WERI-Rb-1 (cell line): Measurements from ENCODE around the gene KDM6B.
"Not testable (repeated sequence)": the region's sequence is repeated elsewhere in the genome, so short reads cannot be mapped to it uniquely, and the experiment has no call there.

Experiments used
- DNase-seq: peaks from one replicate; pipeline ENCODE4 v3.0.0-alpha.2; 2020
- H3K27ac ChIP-seq: fragments of 250-450 bp; sonication (Bioruptor Pico); 2 replicates; pipeline ENCODE4 v1.5.1; 2020; ENCODE audit warnings: mild to moderate bottlenecking, moderate library complexity
- H3K27me3 ChIP-seq: fragments of 250-450 bp; sonication (Bioruptor Pico); 2 replicates; pipeline ENCODE4 v1.5.1; 2021; ENCODE audit warnings: mild to moderate bottlenecking, low read depth, moderate library complexity; ENCODE audit not compliant: insufficient read depth, severe bottlenecking
- H3K36me3 ChIP-seq: fragments of 250-450 bp; sonication (Bioruptor Pico); 2 replicates; pipeline ENCODE4 v1.5.1; 2020; ENCODE audit warnings: mild to moderate bottlenecking, moderate library complexity
- H3K4me3 ChIP-seq: 2 replicates; pipeline ENCODE4 v1.5.1; 2011; ENCODE audit warnings: low read depth, mild to moderate bottlenecking, control low read depth, low read length
- H3K9me3 ChIP-seq: fragments of 250-450 bp; sonication (Bioruptor Pico); 2 replicates; pipeline ENCODE4 v1.5.1; 2021; ENCODE audit warnings: mild to moderate bottlenecking, moderate library complexity; ENCODE audit not compliant: severe bottlenecking
- TF ChIP-seq, protein P1 (sequence below): IDR thresholded peaks from 2 replicates; pipeline ENCODE4 v1.5.1; 2011; ENCODE audit warnings: low read depth, mild to moderate bottlenecking, control low read depth, inconsistent platforms, low read length

The KDM6B gene

DNA sequence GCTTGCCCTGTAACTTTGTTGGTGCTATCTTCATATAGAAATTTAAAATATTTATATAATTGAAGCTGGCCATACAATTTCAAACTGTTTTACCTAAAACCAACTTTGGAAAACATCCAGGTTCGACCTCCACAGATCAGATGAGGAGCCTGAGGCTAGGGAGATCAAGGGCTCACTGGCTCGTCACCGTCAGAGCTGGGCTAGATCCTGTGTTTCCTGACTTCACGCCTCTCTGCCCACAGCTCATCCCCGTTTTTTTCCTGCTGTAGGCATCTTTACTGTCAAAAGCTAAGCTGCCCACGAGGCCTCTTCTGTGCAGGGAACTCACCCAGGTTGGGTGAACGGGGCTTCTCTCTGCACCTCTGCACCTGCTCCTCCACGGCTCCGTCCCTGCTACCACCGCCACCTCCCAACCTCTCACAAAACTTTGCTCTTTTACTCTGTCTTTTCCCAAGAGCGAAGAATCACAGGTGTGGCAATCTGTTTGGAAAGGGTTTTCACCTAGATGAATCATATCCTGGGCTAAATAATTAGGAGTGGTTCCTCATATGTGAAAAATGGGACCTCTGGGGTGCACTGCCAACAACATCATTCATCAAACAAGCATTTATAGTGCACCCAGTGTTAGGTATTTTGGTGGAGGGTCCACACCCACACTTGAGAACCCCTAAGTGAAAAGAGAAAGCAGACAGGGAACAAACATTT lies 24.8 kb upstream of the KDM6B start:
- no peak overlapping the region for H3K4me3 ChIP-seq
- no peaks in the 10 kb centered on the region for H3K9me3 ChIP-seq
- H3K27me3 ChIP-seq = no peaks in the 10 kb centered on the region
- no peak for DNase-seq
- no peak overlapping the region for H3K27ac ChIP-seq
- no peaks in the 10 kb centered on the region for H3K36me3 ChIP-seq
- TF ChIP-seq, protein P1, sequence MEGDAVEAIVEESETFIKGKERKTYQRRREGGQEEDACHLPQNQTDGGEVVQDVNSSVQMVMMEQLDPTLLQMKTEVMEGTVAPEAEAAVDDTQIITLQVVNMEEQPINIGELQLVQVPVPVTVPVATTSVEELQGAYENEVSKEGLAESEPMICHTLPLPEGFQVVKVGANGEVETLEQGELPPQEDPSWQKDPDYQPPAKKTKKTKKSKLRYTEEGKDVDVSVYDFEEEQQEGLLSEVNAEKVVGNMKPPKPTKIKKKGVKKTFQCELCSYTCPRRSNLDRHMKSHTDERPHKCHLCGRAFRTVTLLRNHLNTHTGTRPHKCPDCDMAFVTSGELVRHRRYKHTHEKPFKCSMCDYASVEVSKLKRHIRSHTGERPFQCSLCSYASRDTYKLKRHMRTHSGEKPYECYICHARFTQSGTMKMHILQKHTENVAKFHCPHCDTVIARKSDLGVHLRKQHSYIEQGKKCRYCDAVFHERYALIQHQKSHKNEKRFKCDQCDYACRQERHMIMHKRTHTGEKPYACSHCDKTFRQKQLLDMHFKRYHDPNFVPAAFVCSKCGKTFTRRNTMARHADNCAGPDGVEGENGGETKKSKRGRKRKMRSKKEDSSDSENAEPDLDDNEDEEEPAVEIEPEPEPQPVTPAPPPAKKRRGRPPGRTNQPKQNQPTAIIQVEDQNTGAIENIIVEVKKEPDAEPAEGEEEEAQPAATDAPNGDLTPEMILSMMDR = no peak

DNA sequence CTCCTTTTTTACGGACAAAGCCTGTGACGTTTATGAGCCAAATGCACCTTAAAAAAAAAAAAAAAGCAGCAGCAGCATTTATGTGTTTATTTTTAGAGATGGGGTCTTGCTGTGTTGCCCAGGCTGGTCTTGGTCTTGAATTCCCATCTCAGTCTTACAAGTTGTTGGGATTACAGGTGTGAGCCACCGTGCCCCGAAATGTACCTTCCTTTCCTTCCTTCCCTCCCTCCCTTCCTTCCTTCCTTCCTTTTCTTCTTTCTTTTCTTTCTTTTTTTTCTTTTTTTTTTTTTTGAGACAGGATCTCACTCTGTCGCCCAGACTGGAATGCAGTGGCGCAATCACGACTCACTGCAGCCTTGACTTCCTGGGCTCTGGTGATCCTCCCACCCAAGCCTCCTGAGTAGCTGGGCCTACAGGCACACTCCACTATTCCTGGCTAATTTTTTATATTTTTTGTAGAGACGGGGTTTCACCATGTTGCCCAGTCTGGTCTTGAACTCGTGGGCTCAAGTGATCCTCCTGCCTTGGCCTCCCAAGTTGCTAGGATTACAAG lies 24.1 kb upstream of the KDM6B start:
- not testable (repeated sequence) for H3K36me3 ChIP-seq, H3K9me3 ChIP-seq, H3K27ac ChIP-seq, H3K27me3 ChIP-seq, DNase-seq, H3K4me3 ChIP-seq

DNA sequence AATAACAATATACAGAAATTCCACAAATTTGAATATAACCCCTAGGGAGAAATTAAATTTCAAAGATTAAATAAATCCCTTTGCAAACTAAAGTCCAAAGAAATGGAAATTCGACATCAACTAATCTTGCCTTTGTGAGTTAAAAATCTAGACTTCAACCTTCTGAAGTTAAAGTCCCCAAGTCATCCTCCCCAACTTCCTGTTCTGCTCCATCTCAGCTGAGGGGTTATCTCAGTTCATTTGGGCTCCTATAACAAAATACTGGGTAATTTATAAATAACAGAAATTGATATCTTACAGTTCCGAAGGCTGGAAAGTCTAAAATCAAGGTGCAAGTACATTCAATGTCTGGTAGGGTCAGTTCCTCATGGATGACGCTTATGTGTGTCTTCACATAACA lies 22.8 kb upstream of the KDM6B start:
- Histone ChIP-seq H3K9me3 (no peaks in the 10 kb centered on the region), H3K36me3 (no peaks in the 10 kb centered on the region), H3K27me3 (no peaks in the 10 kb centered on the region), H3K4me3 (no peak overlapping the region), H3K27ac (no peak overlapping the region)
- DNase-seq = no peak
- TF ChIP-seq, protein P1 = no peak

DNA sequence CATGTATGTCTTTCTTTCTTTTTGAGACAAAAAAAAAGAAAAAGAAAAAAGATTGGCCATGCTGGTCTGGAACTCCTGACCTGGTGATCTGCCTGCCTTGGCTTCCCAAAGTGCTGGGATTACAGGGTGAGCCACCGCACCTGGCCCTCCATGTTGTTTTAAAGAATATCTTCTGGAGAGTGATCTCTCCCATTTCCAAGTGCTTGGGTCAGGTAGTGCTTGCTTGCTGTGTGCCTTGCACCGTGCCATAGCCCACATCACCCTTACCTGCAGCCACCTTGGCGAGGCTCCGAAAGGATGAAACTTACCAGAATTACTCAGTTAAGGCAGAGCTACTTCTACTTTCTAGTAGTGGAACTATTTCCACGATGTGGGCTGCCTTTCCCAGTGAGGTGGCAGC lies 19.0 kb upstream of the KDM6B start:
- Histone ChIP-seq H3K27ac (no peak overlapping the region), H3K27me3 (no peaks in the 10 kb centered on the region), H3K9me3 (no peaks in the 10 kb centered on the region), H3K36me3 (no peaks in the 10 kb centered on the region), H3K4me3 (no peak overlapping the region)
- TF ChIP-seq, protein P1 = no peak
- DNase-seq = no peak

DNA sequence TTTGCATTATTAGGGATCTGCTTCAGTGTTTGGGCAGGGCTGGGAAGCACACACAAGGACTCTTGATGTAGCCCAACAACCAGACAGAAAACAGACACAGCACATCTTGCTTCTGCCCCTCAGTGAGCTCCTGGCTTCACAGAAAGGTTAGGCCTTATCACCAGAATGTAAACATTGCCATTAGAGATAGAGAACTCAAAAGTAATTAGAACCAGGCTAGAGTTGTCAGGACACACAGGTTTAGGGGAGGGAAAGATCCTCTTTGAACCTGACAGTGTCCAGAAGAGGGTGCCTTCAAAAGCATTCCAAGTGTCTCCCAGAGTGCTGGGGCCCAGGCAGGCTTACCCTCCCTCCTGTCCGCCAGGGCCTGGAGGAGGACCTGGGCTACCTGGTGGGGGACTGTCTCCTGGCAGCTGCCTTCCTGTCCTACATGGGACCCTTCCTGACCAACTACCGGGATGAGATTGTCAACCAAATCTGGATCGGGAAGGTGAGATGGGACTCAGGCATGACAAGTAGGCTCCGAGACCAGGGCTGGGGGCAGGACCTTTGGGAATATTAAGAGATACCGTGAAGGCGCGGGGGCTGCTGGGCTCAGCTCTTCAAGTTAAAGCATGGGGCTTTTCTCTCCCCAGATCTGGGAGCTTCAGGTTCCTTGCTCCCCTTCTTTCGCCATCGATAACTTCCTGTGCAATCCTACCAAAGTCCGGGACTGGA lies 16.9 kb upstream of the KDM6B start:
- no peaks in the 10 kb centered on the region for H3K9me3 ChIP-seq
- DNase-seq = no peak
- H3K27ac ChIP-seq = no peak overlapping the region
- no peak overlapping the region for H3K4me3 ChIP-seq
- no peaks in the 10 kb centered on the region for H3K36me3 ChIP-seq
- TF ChIP-seq, protein P1 = no peak
- no peaks in the 10 kb centered on the region for H3K27me3 ChIP-seq

DNA sequence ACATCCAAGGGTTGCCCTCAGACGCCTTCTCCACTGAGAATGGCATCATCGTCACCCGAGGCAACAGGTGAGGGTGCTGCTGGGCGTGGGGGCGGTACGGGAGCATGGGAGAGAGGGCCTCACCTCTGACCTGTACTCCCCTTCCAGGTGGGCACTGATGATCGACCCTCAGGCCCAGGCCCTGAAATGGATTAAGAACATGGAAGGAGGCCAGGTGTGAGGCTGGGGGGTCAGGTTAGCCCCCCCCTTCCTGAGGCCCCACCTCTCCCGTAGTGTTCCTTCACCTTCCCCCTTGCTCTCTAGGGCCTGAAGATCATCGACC lies 16.4 kb upstream of the KDM6B start:
- no peaks in the 10 kb centered on the region for H3K36me3 ChIP-seq
- no peaks in the 10 kb centered on the region for H3K27me3 ChIP-seq
- no peak for DNase-seq
- H3K4me3 ChIP-seq = no peak overlapping the region
- H3K9me3 ChIP-seq = no peaks in the 10 kb centered on the region
- TF ChIP-seq, protein P1 = no peak
- no peak overlapping the region for H3K27ac ChIP-seq
